ENCODE data around the gene PAK5.

PAK5 gene

GRCh38 chr20:9582137-9582536 is 256.7 kb downstream of the PAK5 start:
- no peak overlapping the region for H3K27ac ChIP-seq (ENCODE audit: low read depth, low read length, severe bottlenecking)
- no peaks in the 10 kb centered on the region for H3K4me1 ChIP-seq (ENCODE audit: control insufficient read depth, insufficient read depth, low read length, poor library complexity, severe bottlenecking)
- H3K36me3 ChIP-seq (ENCODE audit: control insufficient read depth, insufficient read depth, low read length) = no peaks in the 10 kb centered on the region
- no peaks in the 10 kb centered on the region for H3K9me3 ChIP-seq (ENCODE audit: control insufficient read depth, low read length)
- 80 to 93% methylated on average over 1 to 5 of the region's 5 CpGs for WGBS, 2 experiments (ENCODE audit: insufficient coverage in 2 of 2)
- H3K4me3 ChIP-seq (ENCODE audit: extremely low read depth, insufficient read depth, low read length, poor library complexity, severe bottlenecking) = no peak overlapping the region

GRCh38 chr20:9581509-9581908 is 257.4 kb downstream of the PAK5 start:
- Histone ChIP-seq H3K9me3 (ENCODE audit: control insufficient read depth, low read length) (no peaks in the 10 kb centered on the region), H3K27ac (ENCODE audit: low read depth, low read length, severe bottlenecking) (no peak overlapping the region), H3K4me3 (ENCODE audit: extremely low read depth, insufficient read depth, low read length, poor library complexity, severe bottlenecking) (no peak overlapping the region), H3K36me3 (ENCODE audit: control insufficient read depth, insufficient read depth, low read length) (no peaks in the 10 kb centered on the region), H3K4me1 (ENCODE audit: control insufficient read depth, insufficient read depth, low read length, poor library complexity, severe bottlenecking) (no peaks in the 10 kb centered on the region)
- 60 to 100% methylated on average over 1 to 3 of the region's 4 CpGs for WGBS, 2 experiments (ENCODE audit: insufficient coverage in 2 of 2)

- Histone ChIP-seq H3K9me3 (ENCODE audit: control insufficient read depth, low read length) (no peaks in the 10 kb centered on the region), H3K4me1 (ENCODE audit: control insufficient read depth, insufficient read depth, low read length, poor library complexity, severe bottlenecking) (no peaks in the 10 kb centered on the region), H3K36me3 (ENCODE audit: control insufficient read depth, insufficient read depth, low read length) (no peaks in the 10 kb centered on the region), H3K27ac (ENCODE audit: low read depth, low read length, severe bottlenecking) (no peak overlapping the region), H3K4me3 (ENCODE audit: extremely low read depth, insufficient read depth, low read length, poor library complexity, severe bottlenecking) (no peak overlapping the region)
- WGBS, 2 experiments (ENCODE audit: insufficient coverage in 2 of 2) = 83% methylated on average over 1 of the region's 2 CpGs; no CpG with 5 or more reads in 1 of the 2 experiments
Observed at GRCh38 chr20:9578594-9578993, 260.3 kb downstream of the PAK5 start.

- no peak overlapping the region for H3K27ac ChIP-seq (ENCODE audit: low read depth, low read length, severe bottlenecking)
- H3K9me3 ChIP-seq (ENCODE audit: control insufficient read depth, low read length) = no peaks in the 10 kb centered on the region
- H3K36me3 ChIP-seq (ENCODE audit: control insufficient read depth, insufficient read depth, low read length) = no peaks in the 10 kb centered on the region
- H3K4me3 ChIP-seq (ENCODE audit: extremely low read depth, insufficient read depth, low read length, poor library complexity, severe bottlenecking) = no peak overlapping the region
- 91 to 93% methylated on average over 3 to 4 of the region's 7 CpGs for WGBS, 2 experiments (ENCODE audit: insufficient coverage in 2 of 2)
- H3K4me1 ChIP-seq (ENCODE audit: control insufficient read depth, insufficient read depth, low read length, poor library complexity, severe bottlenecking) = no peaks in the 10 kb centered on the region
Observed at GRCh38 chr20:9577397-9577796, 261.5 kb downstream of the PAK5 start.

- no peaks in the 10 kb centered on the region for H3K4me1 ChIP-seq (ENCODE audit: control insufficient read depth, insufficient read depth, low read length, poor library complexity, severe bottlenecking)
- H3K27ac ChIP-seq (ENCODE audit: low read depth, low read length, severe bottlenecking) = no peak overlapping the region
Observed at GRCh38 chr20:9576695-9577094, 262.2 kb downstream of the PAK5 start.

GRCh38 chr20:9575836-9576235 is 263.0 kb downstream of the PAK5 start:
- no peak overlapping the region for H3K4me3 ChIP-seq (ENCODE audit: extremely low read depth, insufficient read depth, low read length, poor library complexity, severe bottlenecking)
- H3K4me1 ChIP-seq (ENCODE audit: control insufficient read depth, insufficient read depth, low read length, poor library complexity, severe bottlenecking) = no peaks in the 10 kb centered on the region
- H3K36me3 ChIP-seq (ENCODE audit: control insufficient read depth, insufficient read depth, low read length) = no peaks in the 10 kb centered on the region
- no peak overlapping the region for H3K27ac ChIP-seq (ENCODE audit: low read depth, low read length, severe bottlenecking)
- WGBS, 2 experiments (ENCODE audit: insufficient coverage in 2 of 2) = no CpG with 5 or more reads among the region's 1 CpG
- H3K9me3 ChIP-seq (ENCODE audit: control insufficient read depth, low read length) = no peaks in the 10 kb centered on the region

More at GRCh38 chr20:9576695-9577094, 262.2 kb downstream of the PAK5 start:
- no peaks in the 10 kb centered on the region for H3K9me3 ChIP-seq (ENCODE audit: control insufficient read depth, low read length)
- H3K36me3 ChIP-seq (ENCODE audit: control insufficient read depth, insufficient read depth, low read length) = no peaks in the 10 kb centered on the region
- H3K4me3 ChIP-seq (ENCODE audit: extremely low read depth, insufficient read depth, low read length, poor library complexity, severe bottlenecking) = no peak overlapping the region
- WGBS, 2 experiments (ENCODE audit: insufficient coverage in 2 of 2) = 73% methylated on average over 2 to 4 of the region's 4 CpGs

GRCh38 chr20:9574776-9575175 is 264.1 kb downstream of the PAK5 start:
- Histone ChIP-seq H3K27ac (ENCODE audit: low read depth, low read length, severe bottlenecking) (no peak overlapping the region), H3K4me1 (ENCODE audit: control insufficient read depth, insufficient read depth, low read length, poor library complexity, severe bottlenecking) (no peaks in the 10 kb centered on the region), H3K4me3 (ENCODE audit: extremely low read depth, insufficient read depth, low read length, poor library complexity, severe bottlenecking) (no peak overlapping the region), H3K9me3 (ENCODE audit: control insufficient read depth, low read length) (no peaks in the 10 kb centered on the region), H3K36me3 (ENCODE audit: control insufficient read depth, insufficient read depth, low read length) (no peaks in the 10 kb centered on the region)
- WGBS, 2 experiments (ENCODE audit: insufficient coverage in 2 of 2) = 83 to 100% methylated on average over 1 of the region's 3 CpGs

- 35 to 38% methylated on average over 5 to 6 of the region's 7 CpGs for WGBS, 2 experiments (ENCODE audit: insufficient coverage in 2 of 2)
- H3K36me3 ChIP-seq (ENCODE audit: control insufficient read depth, insufficient read depth, low read length) = no peaks in the 10 kb centered on the region
- no peak overlapping the region for H3K4me3 ChIP-seq (ENCODE audit: extremely low read depth, insufficient read depth, low read length, poor library complexity, severe bottlenecking)
- no peaks in the 10 kb centered on the region for H3K4me1 ChIP-seq (ENCODE audit: control insufficient read depth, insufficient read depth, low read length, poor library complexity, severe bottlenecking)
- H3K27ac ChIP-seq (ENCODE audit: low read depth, low read length, severe bottlenecking) = no peak overlapping the region
- no peaks in the 10 kb centered on the region for H3K9me3 ChIP-seq (ENCODE audit: control insufficient read depth, low read length)
Observed at GRCh38 chr20:9574181-9574580, 264.7 kb downstream of the PAK5 start.

GRCh38 chr20:9573335-9574151 is 265.3 kb downstream of the PAK5 start:
- 36 to 41% methylated on average over 7 to 11 of the region's 13 CpGs for WGBS, 2 experiments (ENCODE audit: insufficient coverage in 2 of 2)
- Histone ChIP-seq H3K4me1 (ENCODE audit: control insufficient read depth, insufficient read depth, low read length, poor library complexity, severe bottlenecking) (no peaks in the 10 kb centered on the region), H3K4me3 (ENCODE audit: extremely low read depth, insufficient read depth, low read length, poor library complexity, severe bottlenecking) (no peak overlapping the region), H3K36me3 (ENCODE audit: control insufficient read depth, insufficient read depth, low read length) (no peaks in the 10 kb centered on the region), H3K27ac (ENCODE audit: low read depth, low read length, severe bottlenecking) (peak overlapping the region; percentile 8), H3K9me3 (ENCODE audit: control insufficient read depth, low read length) (no peaks in the 10 kb centered on the region)

- H3K27ac ChIP-seq (ENCODE audit: low read depth, low read length, severe bottlenecking) = peak overlapping the region; percentile 10
- H3K36me3 ChIP-seq (ENCODE audit: control insufficient read depth, insufficient read depth, low read length) = no peaks in the 10 kb centered on the region
- WGBS, 2 experiments (ENCODE audit: insufficient coverage in 2 of 2) = 17% methylated on average over 1 of the region's 2 CpGs; no CpG with 5 or more reads in 1 of the 2 experiments
- H3K4me3 ChIP-seq (ENCODE audit: extremely low read depth, insufficient read depth, low read length, poor library complexity, severe bottlenecking) = no peak overlapping the region
- H3K4me1 ChIP-seq (ENCODE audit: control insufficient read depth, insufficient read depth, low read length, poor library complexity, severe bottlenecking) = no peaks in the 10 kb centered on the region
- H3K9me3 ChIP-seq (ENCODE audit: control insufficient read depth, low read length) = no peaks in the 10 kb centered on the region
Observed at GRCh38 chr20:9572670-9573069, 266.2 kb downstream of the PAK5 start.

GRCh38 chr20:9571783-9572182 is 267.1 kb downstream of the PAK5 start:
- Histone ChIP-seq H3K9me3 (ENCODE audit: control insufficient read depth, low read length) (no peaks in the 10 kb centered on the region), H3K36me3 (ENCODE audit: control insufficient read depth, insufficient read depth, low read length) (no peaks in the 10 kb centered on the region), H3K27ac (ENCODE audit: low read depth, low read length, severe bottlenecking) (no peak overlapping the region), H3K4me3 (ENCODE audit: extremely low read depth, insufficient read depth, low read length, poor library complexity, severe bottlenecking) (no peak overlapping the region), H3K4me1 (ENCODE audit: control insufficient read depth, insufficient read depth, low read length, poor library complexity, severe bottlenecking) (no peaks in the 10 kb centered on the region)
- 88 to 93% methylated on average over 1 to 2 of the region's 3 CpGs for WGBS, 2 experiments (ENCODE audit: insufficient coverage in 2 of 2)

Measured in mesodermal cell (in vitro differentiated cells).